NCI-H526 (cell line): ENCODE measurements around the gene C3.

Source experiments
- DNase-seq, 2 experiments: peaks; one replicate each; lab custom pipeline; 2025; lab: John Stamatoyannopoulos, UW

Gene C3

DNA sequence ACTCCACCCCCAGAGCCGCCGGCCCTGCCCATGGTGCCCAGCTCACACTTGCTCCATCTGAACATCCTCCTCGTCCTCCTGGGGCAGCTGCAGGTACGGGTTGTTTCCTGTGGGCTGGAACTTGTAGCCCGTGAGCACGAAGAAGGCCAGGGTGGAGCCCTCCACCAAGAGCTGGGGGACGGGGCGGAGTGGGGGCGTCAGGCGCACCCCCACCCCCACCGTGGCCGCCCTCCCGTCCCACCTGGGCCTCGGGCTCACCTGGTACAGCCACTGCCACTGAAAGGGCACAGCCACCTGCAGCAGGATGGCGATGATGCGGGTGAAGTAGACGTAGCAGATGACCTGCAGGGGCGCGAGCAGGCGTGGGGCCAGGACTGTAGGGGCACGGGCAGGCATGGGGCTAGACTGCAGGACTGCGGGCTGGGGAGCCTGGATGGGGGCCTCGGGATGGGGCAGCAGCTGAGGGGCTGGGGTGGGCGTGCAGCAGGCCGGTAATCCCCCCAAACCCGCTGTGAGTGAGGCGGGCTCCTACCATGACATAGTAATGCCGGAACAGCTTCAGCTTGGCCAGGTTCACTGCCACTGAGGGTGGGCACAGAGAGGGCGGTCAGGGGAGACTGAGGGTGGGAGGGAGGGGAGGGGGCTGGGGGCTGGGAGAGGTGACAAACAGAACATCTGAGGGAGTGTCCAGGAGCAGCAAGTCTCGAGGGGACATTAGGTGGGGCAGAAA lies 10.7 kb upstream of the C3 start:
- no peak for DNase-seq

DNA sequence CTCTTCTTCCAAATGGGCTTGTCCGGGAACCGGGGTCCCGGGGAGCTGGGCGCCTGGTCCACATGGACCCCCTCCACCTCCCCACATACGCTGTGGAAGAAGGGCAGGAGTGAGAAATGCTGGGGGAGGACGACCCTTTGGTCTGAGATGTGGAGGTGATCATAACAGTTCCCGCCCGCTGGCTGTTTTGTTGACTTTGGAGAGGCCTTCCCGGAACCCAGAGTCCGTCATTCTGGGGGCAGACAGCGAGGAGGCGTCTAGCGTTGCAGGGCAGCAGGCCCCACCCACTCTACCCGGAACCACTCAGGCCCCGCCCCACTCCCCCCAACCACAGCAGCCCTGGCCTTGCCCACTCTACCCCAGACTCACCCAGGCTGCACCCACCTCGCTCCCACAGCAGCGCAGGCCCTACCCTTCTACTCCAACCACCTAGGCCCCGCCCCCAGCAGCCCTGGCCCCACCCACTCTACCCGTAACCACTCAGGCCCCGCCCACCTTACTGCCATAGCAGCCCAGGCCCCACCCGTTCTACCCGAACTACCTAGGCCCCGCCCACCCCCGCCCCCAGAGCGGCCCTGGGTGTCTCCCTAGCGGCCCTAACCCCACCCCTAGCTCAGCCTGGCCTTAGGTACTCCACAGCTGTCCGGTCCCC lies 9.8 kb upstream of the C3 start:
- DNase-seq = peak in 1 of 2 experiments; percentile 45

- DNase-seq = no peak
These were observed 9.2 kb upstream of the C3 start for GRCh38 chr19:6729573-6730152.

DNA sequence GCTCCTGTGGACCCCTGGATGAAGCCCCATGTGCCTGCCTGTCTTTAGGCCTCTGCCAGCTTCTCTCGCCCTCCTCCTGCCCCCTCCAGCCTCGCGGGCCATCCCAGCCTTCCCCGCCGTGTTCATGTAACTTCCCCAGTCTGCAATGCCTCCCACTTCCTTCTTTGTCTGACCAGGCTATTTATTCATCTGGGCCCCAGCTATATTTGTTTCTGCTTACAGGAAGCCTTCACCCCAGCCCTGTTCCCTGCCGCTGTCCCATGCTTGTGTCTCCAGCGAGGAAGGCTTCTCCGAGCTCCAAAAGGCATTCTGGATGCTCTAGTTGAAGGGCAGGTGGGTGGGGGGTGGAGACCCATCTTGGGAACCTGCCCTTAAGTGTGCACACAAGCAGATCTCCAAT lies 7.9 kb upstream of the C3 start:
- no peak for DNase-seq

DNA sequence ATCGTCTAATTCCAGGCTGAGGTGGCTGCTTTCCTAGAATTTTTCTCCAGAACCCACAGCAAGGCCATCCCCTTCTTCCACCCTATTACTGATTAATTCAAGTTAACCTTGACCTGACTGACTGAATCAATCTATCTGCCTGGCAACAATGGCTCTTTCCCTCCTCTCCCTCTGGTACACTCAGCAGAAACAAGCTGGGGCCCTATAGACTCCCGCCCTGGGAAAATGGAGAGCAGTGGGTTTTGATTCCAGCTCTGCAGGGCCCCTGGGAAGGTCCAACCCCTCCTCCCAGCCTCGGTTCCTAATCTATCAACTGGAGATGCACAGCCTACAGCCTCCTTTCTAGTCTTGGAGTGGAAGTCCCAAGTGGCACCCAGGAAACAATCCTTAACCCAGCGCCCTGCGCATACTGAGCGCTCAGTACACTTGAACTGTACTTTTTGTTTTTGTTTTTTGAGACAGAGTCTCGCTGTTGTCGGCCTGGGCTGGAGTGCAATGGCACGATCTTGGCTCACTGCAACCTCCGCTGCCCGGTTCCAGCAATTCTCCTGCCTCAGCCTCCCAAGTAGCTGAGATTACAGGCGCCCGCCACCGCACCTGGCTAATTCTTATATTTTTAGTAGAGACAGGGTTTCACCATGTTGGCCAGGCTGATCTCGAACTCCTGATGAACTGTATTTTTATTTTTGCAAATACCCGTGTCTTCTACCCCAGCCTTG lies 5.2 kb upstream of the C3 start:
- DNase-seq = no peak

GRCh38 chr19:6724631-6725492 lies 4.4 kb upstream of the C3 start:
- DNase-seq = no peak

GRCh38 chr19:6723738-6724137 lies 3.3 kb upstream of the C3 start:
- DNase-seq = no peak

GRCh38 chr19:6723108-6723618 lies 2.7 kb upstream of the C3 start:
- no peak for DNase-seq

- DNase-seq = no peak
These were observed 1.3 kb upstream of the C3 start for GRCh38 chr19:6721773-6722172.

GRCh38 chr19:6721138-6721474 lies 656 bp upstream of the C3 start:
- no peak for DNase-seq

GRCh38 chr19:6719992-6720368 lies 470 bp downstream of the C3 start:
- no peak for DNase-seq

DNA sequence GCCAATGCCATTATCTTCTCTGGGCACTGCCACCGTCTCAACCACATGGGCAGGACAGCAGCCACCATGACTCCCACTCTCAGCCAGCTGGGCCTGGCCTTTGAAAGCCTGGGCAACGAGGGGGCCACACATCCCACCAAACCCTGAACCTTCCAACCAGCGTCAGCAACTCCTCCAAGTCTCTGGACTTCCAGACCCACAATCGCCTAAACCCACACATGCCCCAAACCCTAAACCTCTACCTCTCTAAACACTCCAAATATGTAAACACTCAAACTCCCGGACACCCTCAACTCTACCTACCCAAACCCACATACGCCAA lies 949 bp downstream of the C3 start:
- no peak for DNase-seq

- peak in 1 of 2 experiments; percentile 52 for DNase-seq
These were observed 1.5 kb downstream of the C3 start for GRCh38 chr19:6718741-6719539.

- DNase-seq = no peak
These were observed 2.2 kb downstream of the C3 start for GRCh38 chr19:6718111-6718740.

- DNase-seq = no peak
These were observed 2.9 kb downstream of the C3 start for GRCh38 chr19:6717441-6717971.

- DNase-seq = no peak
These were observed 3.4 kb downstream of the C3 start for GRCh38 chr19:6717036-6717435.

DNA sequence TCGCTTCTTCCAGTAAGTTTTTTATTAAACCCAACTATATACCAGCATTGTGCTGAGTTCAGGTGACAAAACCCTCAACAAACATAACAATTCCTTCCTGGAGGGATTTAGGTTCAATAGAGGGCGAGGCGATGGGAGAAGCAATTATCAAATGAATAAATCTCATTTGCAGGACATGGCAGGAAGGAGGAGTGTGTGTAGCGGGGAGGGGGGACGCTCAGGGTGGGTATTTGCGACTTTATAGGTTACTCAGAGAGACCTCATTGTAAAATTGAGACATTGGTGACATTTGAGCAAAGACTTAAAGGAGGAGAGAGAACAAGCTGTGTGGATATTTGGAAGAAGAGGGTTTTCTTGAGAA lies 3.9 kb downstream of the C3 start:
- DNase-seq = no peak

- no peak for DNase-seq
These were observed 5.5 kb downstream of the C3 start for GRCh38 chr19:6714749-6715555.
